Measurements from ENCODE around the gene CDK14.
A peak's percentile ranks its signal among the peaks of the same experiment; 100 is the strongest.

Gene CDK14

DNA sequence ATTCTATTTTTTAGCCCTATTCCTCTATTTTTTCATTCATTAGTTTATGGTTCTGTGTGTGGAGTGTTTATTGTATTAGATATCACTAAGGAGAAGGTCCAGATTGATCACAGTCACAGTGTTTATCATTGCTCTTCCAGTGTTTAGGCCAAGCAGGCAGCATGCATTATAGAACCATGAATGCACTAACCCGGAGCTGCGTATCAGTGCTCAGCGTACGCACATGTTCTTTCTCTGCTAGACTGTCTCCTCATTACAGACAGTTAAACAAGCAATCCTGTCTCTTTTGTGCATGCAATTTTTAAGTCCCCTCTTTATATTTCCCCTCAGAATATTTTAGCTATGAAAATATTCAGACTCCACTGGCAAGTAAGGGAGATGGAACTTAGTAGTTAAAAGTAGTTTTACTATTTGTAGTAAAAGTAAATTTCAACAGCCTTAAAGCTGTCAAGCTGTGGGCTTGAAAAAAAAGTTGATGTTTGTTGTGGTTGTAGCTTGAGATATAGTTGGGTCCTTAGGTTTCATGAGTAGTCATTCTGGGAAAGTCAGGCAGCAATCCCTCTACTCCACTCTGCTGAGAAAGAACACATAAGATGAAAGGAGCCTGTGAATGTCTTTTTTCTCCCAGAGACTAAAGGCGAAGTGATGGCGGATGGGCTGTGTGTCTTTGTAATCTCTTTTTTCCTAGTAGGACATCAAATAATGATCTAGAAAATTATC lies 260.4 kb downstream of the CDK14 start:
- no peak for DNase-seq

DNA sequence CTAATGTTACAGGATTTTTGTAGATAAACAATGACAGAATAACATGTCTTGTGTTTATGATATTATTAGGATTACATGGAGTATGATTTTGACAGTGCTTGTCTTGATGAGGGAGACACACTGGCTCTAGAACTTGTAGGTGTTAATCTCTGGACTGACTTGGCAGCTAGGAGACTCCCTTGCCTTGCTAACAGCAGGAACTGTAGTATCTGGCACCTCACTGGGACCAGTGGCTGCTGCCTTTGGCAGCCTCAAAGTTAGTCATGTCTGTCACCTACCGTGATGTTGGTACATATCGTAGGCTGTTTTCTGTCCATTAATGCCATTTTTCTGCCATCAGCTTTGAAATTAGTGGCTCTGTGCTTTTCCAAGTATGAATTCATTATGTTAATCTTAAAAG lies 261.5 kb downstream of the CDK14 start:
- no peak for DNase-seq

DNA sequence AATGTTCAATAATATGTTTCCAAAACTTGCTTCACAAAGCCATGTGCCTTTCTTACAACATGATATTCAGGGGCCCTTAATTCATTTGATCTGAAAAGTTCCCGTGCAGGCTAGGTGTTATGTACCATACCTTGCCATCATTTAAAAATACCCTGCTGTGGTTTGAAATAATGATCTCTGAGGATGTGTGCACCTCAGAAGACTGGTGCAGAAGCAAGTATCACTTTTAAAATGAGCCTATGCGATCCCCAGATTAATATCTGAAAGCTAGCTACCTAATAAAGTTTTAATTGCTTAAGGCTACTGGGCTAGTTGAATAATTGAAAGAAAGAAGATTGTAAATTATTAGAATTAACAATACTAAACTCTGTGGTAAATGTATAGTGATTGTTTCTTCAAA lies 262.4 kb downstream of the CDK14 start:
- DNase-seq = no peak

DNA sequence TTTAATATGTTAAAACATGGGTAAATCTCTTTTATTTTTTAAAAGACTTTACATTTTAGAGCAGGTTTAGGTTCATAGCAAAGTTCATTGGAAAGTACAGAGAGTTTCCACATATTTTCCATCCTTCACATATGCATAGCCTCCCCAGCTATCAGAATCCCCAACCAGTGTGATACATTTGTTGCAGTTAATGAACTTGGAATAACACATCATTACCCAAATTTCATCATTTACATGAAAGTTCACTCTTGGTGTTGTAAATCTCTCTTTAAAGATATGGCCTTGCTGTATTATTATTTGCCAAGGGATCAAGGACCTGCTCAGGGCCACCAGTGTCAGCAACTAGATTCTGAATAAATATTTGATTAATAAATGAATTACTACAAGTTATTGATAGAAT lies 263.4 kb downstream of the CDK14 start:
- DNase-seq = no peak

DNA sequence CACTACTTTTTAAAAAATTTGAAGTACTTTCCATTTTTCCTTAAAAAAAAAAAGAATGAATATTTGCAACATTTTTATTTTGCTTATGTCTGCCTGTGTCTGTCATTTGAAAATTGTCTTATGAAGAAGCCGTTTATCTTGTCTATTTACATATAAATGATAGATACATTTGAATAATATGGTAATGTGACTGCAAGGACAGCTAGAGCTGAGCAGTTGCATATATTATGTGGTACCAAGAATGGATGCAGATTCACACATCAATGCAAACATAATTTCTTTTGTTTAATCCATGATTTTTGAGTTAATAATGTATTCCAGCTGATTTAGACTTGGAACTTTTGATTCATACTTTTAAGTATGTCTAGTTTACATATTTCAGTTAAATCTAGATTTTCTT lies 268.0 kb downstream of the CDK14 start:
- DNase-seq = no peak

DNA sequence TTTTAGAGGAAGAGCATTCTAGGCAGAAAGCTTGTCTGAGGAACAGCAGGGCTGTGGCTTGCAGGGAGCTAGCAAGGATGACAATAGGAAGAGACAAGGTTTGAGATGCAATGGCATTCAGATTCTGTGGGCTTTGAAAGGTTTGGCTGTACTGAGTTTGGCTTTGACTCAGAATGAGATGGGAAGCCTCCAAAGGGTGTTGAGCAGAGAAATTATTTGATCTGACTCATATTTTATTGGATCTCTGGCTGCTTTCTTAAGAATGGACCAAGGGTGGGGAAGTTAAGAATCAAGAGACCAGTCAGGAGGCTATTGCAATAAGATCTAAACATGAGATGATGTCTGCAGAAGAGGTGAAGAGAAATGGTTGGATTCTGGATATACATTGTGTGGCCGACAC lies 273.2 kb downstream of the CDK14 start:
- DNase-seq = no peak

DNA sequence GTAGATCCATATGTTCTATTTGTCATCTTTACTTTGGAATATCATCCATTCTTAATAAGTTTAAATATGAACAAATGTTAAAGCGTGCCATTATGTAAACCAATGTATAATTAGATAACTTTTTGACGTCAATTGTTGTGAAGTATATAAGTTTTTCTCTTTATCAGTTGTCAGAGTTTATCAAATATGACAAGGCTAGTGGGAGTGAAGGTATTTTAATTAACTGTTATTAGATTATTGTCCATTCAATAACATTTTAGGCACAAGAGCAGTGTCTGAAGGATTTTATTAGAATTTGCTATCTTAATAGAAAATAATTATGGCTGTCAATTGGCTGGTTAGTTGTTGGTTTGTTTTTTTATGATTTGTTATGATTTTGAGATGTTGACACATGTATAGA lies 280.6 kb downstream of the CDK14 start:
- DNase-seq = no peak

DNA sequence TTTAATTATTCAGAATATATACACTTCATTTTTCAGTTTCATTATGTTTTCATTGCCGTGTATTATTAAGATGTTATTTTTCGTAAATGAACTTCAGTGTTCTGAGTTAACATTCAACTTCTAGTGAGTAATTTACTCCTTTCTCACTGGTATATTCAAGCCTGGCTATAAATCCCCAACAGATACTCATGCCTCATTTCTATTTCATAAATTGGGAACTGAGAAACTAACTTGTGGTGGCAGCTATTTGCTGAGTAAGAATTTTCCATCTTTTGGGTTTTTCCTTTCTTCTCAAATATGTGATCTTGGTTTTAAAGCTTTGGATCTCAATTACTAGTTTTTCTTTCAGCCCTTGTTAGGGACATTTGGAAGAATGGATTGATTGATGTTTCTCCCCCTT lies 281.1 kb downstream of the CDK14 start:
- DNase-seq = no peak

DNA sequence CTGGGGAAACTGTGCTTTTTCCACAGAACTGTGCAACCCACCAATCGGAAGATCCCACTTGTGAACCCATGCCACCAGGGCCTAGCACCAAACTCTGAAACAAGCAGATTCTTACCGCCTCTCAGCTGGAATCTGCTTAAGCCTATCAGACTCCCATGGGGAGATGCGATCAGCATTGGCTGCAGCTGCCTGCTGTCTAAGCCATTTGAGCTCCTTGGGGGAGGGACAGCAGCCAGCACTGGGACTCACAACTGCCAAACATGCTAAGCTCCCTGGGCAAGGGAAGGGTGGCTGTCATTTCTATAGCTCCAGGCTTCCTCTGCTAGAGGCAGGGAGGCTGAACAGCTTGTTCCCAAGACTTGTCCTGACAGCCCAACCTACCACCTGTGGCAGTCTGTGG lies 283.8 kb downstream of the CDK14 start:
- DNase-seq = no peak

DNA sequence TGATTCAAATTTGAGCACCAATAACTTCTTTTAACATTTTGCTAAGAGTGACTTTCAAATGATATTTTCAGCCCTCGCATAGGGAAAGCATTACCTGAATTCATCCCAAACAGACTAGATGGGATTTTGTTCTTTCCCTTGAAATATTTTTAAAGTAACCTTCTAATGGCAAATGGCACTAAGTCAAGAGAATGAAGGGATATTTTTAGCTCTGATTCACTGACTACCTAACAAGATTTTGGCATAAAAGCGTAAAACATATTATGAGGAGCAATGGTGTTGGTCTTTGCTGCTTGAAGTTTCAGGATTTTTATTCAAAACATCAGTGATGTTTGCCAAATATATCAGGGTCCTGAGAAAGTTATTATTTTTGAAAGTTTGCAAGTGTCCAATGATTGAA lies 290.3 kb downstream of the CDK14 start:
- no peak for DNase-seq

DNA sequence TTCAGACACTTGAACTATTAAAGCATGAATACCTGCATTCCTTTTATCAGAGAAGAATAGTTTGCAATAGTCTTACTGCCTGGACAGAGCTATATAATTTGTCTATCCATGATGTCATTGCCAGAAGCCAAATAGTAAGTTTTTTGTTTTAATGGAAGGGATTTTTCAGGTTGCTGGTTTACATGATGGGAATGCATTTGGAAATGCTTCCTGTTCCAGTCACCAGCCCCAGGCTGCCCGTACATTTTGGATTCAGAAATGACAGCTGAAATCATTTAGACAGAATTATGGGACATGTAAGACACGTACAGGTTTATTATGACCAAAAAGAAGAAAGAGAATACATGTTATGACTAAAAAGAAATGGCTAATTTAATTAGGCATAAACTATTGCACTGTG lies 293.1 kb downstream of the CDK14 start:
- peak; percentile 20 for DNase-seq

DNA sequence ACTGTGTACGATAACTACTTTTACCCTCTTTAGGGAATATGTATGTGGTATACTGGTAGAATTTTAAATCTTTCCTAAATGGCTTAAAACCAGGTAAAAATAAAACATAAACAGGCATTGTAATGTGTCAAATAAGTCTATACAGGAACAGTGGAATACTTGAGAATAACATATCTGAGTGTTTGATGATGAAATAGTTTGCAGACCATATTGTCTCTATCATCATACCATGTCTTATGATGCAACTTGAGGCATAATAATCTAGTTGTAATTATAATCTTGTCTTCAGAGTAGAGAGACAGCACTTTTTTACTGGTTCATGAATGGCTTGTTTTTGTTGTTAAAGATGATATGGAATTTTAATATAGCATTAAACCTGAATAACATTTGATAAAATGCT lies 293.5 kb downstream of the CDK14 start:
- no peak for DNase-seq

DNA sequence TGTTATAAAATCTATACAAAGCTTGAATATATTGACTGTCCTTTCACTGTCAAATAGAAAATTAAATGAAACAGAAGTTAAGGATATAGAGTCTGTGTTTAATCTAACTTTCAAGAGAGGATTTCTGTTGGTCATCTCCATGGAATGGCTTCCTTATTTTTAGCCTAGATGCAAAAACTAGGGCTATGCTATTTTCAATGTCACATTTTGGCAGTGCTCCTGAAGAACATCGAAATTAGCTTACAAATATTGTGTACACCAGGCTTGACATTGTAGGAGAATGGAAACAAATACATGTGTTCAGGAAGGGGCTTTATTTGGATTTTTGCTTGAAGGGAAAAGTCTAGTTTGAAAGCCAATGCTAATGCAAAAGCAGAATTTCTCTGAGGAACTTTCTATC lies 295.4 kb downstream of the CDK14 start:
- DNase-seq = no peak

DNA sequence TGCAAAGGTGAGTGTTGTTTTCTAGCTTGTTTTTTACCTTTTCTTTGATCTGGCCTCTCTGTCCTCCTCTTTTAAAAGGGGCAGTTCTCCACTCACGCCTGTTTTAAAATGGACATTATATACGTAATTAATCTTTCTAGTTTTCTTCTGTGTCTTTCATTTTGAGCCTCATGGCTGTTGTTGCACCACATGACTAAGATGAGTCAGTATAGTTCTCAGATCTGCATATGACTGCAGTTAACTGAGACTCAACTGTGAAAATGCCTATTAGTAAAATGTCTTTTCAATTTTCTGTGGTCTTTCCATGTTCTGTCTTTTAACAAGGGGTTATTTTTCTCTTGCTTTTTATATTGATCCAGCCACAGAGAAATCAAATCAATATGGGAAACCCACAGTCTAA lies 296.1 kb downstream of the CDK14 start:
- DNase-seq = no peak

DNA sequence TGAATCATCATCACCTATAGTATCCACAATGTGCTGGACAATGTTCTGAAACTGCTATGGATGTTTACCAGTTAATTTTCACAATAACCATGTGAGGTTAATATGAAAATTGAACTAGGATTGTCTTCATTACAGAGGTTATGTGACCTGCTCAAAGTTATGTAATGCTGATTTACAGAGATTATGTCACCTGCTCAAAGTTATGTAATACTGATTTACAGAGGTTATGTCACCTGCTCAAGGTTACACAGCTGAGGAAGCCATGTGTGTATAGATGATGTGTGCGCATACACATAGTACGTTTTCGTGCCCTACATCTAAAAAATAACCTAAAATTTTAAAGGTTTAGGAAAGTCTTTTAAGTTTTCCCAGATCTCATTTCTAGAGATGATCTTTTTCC lies 298.0 kb downstream of the CDK14 start:
- no peak for DNase-seq

DNA sequence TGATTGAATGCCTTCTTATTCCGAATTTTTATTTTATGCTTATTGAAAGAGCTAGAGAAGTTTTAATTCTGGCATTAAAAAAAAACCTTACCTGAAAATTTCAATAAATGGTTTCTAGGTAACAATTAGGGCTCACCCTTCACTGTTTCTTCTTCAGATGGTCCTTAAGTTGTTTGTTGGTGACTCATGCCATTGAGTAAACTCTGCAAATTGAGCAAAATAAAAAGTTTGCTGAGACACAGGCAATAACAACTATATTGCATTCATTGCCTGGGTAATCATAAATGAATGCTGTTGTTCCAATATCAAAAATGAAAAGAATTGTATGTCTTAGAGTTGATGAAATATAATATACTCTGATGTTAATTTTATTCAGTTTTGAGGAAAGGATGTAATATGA lies 300.3 kb downstream of the CDK14 start:
- no peak for DNase-seq

DNA sequence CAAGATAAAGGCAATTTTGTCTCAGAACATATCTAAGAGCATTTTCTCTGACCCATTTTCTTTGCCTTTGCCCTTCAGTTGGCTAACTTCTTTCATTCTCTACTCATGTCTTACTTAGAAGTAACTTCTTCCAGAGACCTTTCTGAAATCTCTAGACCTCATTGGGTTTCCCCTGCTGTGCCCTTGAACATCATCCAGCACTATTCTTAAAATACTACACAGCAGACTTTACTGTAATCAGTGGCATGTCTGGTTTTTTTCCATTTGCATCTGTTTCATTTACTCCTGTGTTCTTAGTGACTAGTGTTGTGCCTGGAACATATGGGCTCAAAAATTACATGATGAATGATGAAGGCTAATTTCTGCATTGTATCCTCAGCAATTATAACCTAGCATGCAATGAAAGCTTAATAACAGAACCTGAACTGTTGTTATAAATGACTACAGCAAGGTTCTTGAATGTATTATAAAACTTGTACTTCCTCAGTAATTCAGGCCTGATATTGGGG lies 301.9 kb downstream of the CDK14 start:
- DNase-seq = no peak

DNA sequence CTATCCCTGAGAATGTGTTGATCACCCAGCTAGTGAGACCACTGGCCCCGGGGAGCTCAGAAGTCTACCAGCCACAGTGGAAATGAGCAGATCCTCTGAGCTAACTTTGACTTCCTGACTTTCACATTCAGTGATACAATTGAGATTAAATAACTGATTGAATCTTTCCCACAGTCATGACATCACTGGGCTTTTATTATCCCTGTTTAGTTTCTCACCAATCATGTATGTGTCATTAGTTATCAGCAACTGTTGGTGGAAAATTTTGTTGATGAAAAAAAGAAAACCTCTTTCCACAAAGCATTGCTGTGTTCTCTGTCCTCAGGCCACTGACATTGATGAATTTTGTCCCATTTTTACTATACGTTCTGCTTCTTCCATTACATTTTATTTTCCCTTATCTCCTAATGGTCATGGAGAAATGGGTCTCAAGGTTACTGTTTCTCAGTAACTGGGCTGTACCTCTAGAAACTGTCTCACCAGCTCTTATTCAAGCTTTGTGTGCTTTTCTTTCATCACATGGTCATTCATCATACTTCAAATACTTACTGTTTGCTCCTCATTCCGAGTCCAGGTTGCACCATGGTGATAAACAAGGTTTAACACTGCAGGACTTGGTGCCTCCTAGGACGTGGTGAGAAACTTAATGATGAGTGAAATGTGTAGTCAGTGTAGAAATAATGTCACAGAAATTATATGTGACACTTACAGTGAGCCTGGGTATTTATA lies 304.7 kb downstream of the CDK14 start:
- no peak for DNase-seq

DNA sequence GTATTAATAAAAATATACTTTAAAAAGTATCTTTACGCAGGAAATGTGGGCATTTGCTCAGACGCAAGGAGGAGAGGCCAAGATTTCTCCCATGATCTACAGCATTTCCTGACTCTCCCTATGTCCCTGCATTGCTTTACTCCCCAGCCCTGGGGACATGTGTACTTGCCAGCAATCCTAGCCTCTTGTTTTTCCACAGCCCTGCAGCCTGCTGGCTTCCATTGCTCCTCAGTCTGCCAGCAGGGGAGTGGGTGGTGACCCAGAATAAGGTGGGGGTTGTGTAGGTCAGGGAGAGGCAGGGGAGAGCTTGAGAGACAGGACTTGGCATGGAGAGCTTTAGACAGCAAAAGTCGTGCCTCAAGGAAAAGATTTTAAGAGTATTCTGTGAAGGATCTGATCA lies 307.7 kb downstream of the CDK14 start:
- DNase-seq = no peak

DNA sequence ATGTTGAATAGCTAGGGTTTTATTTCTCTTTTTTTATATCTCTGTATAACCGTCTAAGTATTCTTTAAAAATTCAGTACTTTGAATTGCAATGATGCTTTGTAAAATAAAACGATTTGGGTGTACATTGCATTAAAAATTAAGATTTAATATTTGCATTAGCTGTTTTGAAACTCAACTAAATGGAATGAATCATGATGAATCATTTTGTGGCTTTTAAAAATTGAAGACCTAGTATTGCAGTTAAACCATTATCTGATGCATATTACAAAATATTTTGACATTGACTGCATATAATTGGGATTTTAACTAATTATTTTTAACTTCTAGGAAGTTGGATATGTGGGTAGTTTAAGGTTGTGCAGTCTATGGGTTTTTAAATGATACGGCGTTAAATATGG lies 314.0 kb downstream of the CDK14 start:
- no peak for DNase-seq

DNA sequence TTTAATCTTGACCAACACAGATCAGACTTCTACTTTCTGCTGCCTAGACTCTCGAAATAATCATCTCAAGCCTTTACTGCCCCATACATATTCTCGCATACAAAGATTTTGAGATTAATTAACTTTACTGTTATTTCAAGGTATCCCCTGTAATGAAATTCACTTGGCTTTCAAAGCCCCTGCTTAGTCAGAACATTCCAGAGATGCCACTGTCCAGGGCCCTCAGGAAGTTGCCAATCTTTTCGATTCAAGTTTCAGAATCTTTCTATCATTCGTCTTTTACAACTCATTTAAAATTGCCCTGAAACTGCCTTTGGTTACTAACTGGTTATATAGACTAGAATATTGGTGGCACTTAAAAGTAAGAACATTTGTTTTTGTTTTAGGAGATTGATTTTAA lies 320.2 kb downstream of the CDK14 start:
- DNase-seq = no peak

DNA sequence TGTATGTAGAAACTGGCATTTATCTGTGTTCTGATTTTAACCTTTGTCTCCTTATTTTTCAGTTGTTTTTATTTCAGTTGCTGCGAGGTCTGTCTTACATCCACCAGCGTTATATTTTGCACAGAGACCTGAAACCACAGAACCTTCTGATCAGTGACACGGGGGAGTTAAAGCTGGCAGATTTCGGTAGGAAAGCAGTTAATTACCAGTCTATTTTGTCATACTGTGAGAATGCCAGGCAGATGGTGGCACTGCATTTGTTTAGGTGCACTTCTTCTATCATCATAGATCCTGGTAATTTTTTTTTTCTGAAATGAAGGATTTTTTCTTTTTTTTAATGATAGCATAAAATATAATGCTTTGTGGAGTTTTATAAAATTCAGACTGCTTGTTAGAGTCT lies 321.4 kb downstream of the CDK14 start:
- no peak for DNase-seq

DNA sequence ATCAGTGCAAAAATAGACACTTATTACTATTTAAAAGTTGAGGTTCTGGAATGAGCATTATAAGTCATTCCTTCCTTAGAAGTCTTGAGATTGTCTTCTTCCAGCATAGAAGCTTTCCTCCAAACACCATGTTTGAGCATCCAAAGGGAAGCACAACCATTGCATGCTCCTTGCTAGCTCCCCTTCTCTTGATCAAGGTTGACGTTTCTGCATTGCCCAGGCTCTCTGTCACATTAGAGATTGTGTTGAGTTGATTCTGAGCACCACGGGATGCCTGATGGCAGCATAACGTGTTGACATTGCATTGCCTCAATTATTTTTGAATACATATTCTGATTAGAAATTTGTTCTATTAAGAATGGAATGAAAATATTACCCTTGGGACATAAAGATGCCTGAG lies 322.2 kb downstream of the CDK14 start:
- no peak for DNase-seq

DNA sequence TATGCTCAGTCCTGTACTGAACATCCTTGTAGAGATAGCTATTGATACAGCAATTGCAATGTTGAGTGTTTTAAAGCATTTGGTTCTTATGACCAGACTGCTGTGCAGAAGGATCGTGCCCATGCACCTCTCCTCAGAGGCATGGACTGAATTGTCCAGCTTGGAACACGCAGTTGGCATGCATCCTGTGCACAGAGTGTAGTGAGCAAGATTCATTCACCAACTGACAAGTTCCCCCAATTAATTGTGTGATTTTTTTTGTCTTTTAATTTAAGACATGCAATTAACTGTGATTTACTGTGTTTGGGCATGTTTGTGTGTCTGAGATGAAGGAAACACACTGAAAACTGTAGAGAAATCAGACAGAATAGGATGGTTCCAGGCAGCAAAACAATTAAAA lies 323.7 kb downstream of the CDK14 start:
- DNase-seq = no peak

DNA sequence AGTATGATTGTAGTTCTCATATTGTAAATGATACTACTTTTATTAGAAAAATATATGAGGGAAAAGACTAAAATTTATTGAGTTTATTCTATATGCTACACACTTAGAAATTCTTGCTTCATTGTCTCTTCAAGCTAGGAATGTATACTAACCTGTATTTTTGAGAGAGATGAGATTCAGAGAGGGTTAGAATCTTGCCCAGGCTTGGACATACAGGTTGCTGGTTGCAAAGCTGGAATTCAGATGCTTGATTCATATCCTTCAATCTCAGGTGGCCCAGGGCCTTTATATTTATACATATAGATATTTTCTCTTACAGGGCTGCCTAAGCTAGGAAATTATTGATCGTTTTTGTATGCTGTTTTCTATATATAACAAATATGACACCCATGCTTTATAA lies 324.2 kb downstream of the CDK14 start:
- DNase-seq = no peak

All from eye (tissue), 1 donor.